ENCODE results near the gene ALAS1. TPM values are rescaled to one million over a fixed set of nuclear protein-coding genes. Genes with fewer than 3 reads are reported as not detected.

ALAS1 gene
- total RNA-seq (2014; rRNA removed): 63.5 and 69.5 TPM in 2 replicates
- percentile 97 among the genes with signal in this experiment for Bru-seq, nascent RNA
- percentile 96 among the genes with signal in this experiment for BruChase-seq, experiment 1, labeled RNA remaining after a 6-hour chase
- BruChase-seq, experiment 2, labeled RNA remaining after a 2-hour chase: percentile 97 among the genes with signal in this experiment
- long read RNA-seq, transcript ALAS1-202 (12 exons, 2,430 nt): minor isoform, 8 of 513 reads
- long read RNA-seq, transcript ALAS1-201 (11 exons, 2,212 nt): minor isoform, 28 of 513 reads
- long read RNA-seq, transcript ALAS1-205 (12 exons, 2,356 nt): minor isoform, 99 of 513 reads
- long read RNA-seq, transcript ALAS1-204 (11 exons, 2,125 nt): major isoform, 295 of 513 reads
- long read RNA-seq, partial matches to known transcripts: 44 of 513 reads
- long read RNA-seq, other reads (novel, unspliced or antisense): 39 of 513 reads

GRCh38 chr3:52197842-52198625 lies at the start of gene ALAS1:
TSS of gene ALAS1 (plus strand) at chr3:52198160. CDS start at chr3:52199242, 1,082 bp downstream.
- H3K4me1 ChIP-seq (ENCODE audit: insufficient read depth, low read length): peaks cover 46% of the 10 kb centered on the region
- peak within 1 kb of the TSS; percentile 31 for H3K27ac ChIP-seq (ENCODE audit: low read length)
- H4K20me1 ChIP-seq (ENCODE audit: low read length): peaks cover 11% of the 10 kb centered on the region; the same call in 1 of the 2 replicates
- peak within 1 kb of the TSS; percentile 95 for H3K4me2 ChIP-seq (ENCODE audit: low read length)
- intact Hi-C loops (cut with micrococcal nuclease): loop anchor here (2.0 kb wide), 1 partner anchor 43 kb away; the partner anchor contains the start of gene POC1A
- ChIA-PET CTCF (no interaction called here), POLR2A (ENCODE audit: unreplicated experiment) (no interaction called here)
- H3K36me3 ChIP-seq (ENCODE audit: low read depth, low read length): peaks cover 26% of the 10 kb centered on the region
- H3K9ac ChIP-seq (ENCODE audit: low read length): peak within 1 kb of the TSS; percentile 88
- ATAC-seq (peak; percentile 72), DNase-seq (peak; percentile 96)
- BruUV-seq (replicated peaks): TSS peak; percentile 49
- peak within 1 kb of the TSS; percentile 83 for H3K4me3 ChIP-seq (ENCODE audit: low read length)
- peak within 1 kb of the TSS; percentile 79 for H2AFZ ChIP-seq (ENCODE audit: low read length)
- no peaks in the 10 kb centered on the region for H3K9me3 ChIP-seq (ENCODE audit: low read length)
- no peaks in the 10 kb centered on the region for H3K27me3 ChIP-seq (ENCODE audit: low read length)
- peaks cover 38% of the 10 kb centered on the region for H3K79me2 ChIP-seq (ENCODE audit: low read length)
- no peaks in the 10 kb centered on the region for H3K9me2 ChIP-seq (replicated peaks; ENCODE audit: low read length)
- TF ChIP-seq CTCF (conservative IDR thresholded peaks at IDR 0.05; ENCODE audit: low read depth, low read length): no peak
- no peak for TF ChIP-seq EZH2phosphoT487 (IDR thresholded peaks at IDR 0.05; ENCODE audit: borderline replicate concordance, low read length)
- no peak for TF ChIP-seq EZH2 (IDR thresholded peaks at IDR 0.05; ENCODE audit: low read length, unreplicated experiment)
- no peaks in the 10 kb centered on the region for H3F3A ChIP-seq (ENCODE audit: low read length, unreplicated experiment)

GRCh38 chr3:52149021-52149420 lies 48.9 kb upstream of the ALAS1 start:
- POLR2A ChIA-PET (ENCODE audit: unreplicated experiment): no interaction called here
- H3K4me1 ChIP-seq (ENCODE audit: insufficient read depth, low read length): peaks cover 13% of the 10 kb centered on the region
- intact Hi-C loops (cut with micrococcal nuclease): no loop called here
- no peaks in the 10 kb centered on the region for H3F3A ChIP-seq (ENCODE audit: low read length, unreplicated experiment)
- no peak overlapping the region for H2AFZ ChIP-seq (ENCODE audit: low read length)
- peaks cover 24% of the 10 kb centered on the region; the same call in 1 of the 2 replicates for H3K36me3 ChIP-seq (ENCODE audit: low read depth, low read length)
- ATAC-seq: no peak
- no peak overlapping the region for H3K4me3 ChIP-seq (ENCODE audit: low read length)
- H3K79me2 ChIP-seq (ENCODE audit: low read length): peaks cover 30% of the 10 kb centered on the region
- DNase-seq: no peak
- no peak overlapping the region for H3K4me2 ChIP-seq (ENCODE audit: low read length)
- no TSS peak for BruUV-seq (replicated peaks)
- no peaks in the 10 kb centered on the region for H3K9me3 ChIP-seq (ENCODE audit: low read length)
- no peak for TF ChIP-seq EZH2 (IDR thresholded peaks at IDR 0.05; ENCODE audit: low read length, unreplicated experiment)
- no peak for TF ChIP-seq EZH2phosphoT487 (IDR thresholded peaks at IDR 0.05; ENCODE audit: borderline replicate concordance, low read length)
- no peak for TF ChIP-seq CTCF (conservative IDR thresholded peaks at IDR 0.05; ENCODE audit: low read depth, low read length)
- CTCF ChIA-PET: no interaction called here
- no peaks in the 10 kb centered on the region for H3K27me3 ChIP-seq (ENCODE audit: low read length)
- no peaks in the 10 kb centered on the region for H3K9me2 ChIP-seq (replicated peaks; ENCODE audit: low read length)
- H4K20me1 ChIP-seq (ENCODE audit: low read length): no peaks in the 10 kb centered on the region
- H3K27ac ChIP-seq (ENCODE audit: low read length): no peak overlapping the region
- H3K9ac ChIP-seq (ENCODE audit: low read length): no peak overlapping the region

All from PC-3 (cell line).